Medulla oblongata (tissue), 1 donor: ENCODE results near the gene DQX1.
"Not testable (repeated sequence)": the region's sequence is repeated elsewhere in the genome, so short reads cannot be mapped to it uniquely, and the experiment has no call there.

ENCODE experiments used
- DNase-seq: peaks from one replicate; pipeline ENCODE4 v3.0.0-alpha.2; 2015; ENCODE audit errors: extremely low spot score

Gene DQX1

DNA sequence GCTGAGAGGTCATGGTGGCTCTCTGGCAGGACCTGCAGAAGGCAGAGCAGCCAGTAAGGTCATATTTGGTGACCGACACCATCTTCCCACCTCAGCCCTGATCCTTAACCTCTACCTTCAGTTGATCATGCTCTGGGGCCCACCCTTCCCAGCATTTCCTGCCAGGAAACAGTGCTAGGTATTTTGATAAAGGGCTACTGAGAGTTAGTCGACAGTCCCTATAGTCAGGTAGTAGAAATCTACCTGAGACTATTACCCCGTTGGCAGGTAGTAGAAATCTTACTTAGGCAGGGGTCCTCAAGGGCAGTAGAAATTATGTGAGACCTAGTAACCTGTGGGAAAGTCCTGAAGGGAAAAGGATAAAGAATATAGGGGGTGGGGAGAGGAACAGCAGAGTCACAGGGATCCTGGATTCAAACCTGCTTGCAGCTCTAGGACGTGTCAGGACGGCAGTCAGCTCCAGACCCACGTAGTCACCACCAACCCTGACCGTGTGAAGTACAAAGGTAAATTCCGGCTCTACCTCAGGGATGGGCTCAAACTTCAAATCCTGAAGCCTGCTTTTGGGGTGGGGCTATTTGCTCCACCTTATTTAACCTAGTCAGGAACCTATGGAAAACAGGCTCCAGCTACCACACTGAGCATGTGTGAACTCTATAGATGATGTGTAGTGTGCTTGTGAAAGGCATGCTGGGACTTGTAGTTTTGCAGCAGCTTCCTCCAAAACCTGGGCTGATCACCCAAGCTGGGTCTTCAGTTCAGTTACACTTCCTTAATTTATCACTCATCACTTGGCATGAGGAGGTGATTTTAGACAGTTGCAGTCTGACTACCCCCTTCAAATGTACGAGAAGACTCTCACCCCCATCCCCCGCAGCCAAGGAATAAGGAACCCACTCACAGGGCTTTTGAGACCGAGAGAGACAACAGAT is at the start of gene DQX1:
TSS of gene DQX1 (minus strand) at position 515 of the 932 bp plus-strand sequence. CDS start at position 13, 502 bp downstream.
- peak; percentile 20 for DNase-seq

DNA sequence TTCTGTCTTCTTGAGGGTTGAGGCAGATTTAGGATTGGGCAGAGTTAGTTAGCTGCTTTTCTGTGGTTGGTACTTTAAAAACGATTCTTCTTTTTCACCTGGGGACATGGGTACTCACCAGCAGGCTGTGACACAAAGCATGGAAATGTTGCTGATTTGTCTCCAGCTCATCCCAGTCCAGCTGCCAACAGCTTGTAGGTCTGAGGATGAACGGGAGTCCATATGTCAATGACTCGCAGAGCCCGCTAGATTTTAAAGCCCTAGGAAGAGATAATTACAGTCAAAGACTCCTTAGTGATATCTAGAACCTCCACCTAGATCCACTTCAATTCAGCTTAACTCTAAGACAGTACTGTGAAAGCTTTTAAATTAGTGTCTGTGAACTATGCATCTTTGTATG is 49.3 kb upstream of the DQX1 start:
- no peak for DNase-seq

GRCh38 chr2:74573747-74574562 is 47.9 kb upstream of the DQX1 start:
- peak; percentile 69 for DNase-seq

DNA sequence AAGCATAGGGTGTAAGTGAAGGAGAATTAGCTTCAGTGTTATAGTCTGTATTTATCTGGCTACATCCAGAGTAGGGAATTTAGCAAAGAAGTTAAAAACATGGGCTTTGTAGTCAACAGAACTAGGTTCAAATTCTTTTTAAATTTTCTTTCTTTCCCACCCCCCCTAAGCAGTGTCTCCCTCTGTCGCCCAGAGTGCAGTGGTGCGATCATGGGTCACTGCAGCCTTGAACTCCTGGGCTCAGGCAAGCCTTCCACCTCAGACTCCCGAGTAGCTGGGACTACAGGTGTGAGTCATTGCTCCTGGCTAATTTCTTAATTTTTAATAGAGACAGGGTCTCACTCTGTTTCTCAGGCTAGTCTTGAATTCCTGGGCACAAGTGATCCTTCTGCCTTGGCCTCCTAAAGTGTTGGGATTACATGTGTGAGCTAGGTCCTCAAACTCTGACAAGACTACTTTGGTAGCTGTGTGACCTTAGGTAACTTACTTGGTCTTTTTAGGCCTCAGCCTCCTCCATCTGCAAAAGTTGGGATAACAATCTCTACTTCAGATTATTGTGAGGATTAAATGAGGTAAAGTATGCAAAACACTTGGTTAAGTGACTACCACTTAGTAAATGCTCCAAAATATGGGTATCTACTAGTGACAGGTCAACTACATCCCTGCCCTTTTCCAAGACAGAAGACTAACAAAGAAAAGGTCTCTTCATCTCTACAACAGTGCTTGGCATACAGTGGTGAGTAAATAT is 46.3 kb upstream of the DQX1 start:
- DNase-seq, result no peak

GRCh38 chr2:74571058-74571457 is 45.0 kb upstream of the DQX1 start:
- DNase-seq, result peak; percentile 45

GRCh38 chr2:74569686-74570085 is 43.7 kb upstream of the DQX1 start:
- no peak for DNase-seq

DNA sequence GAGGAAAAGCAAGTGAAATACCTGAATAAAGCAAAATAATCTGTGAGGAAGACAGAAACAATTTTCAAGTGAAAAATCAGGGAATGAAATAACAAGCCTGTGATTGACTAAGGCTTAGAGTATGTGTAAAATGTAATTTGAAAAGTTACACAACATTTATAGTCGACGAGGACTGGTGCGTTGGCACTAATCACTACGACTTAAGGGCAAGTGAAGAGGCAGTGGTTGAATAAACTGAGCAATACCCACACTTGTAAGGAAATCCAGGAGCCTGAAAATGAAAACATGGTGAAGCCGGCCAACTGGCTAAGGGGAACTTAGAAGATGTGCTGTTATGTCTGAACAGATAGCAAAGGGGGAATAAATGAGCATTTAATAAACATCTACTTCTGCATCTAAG is 41.9 kb upstream of the DQX1 start:
- DNase-seq, result no peak

GRCh38 chr2:74566754-74567085 is 40.7 kb upstream of the DQX1 start:
- DNase-seq, result no peak

DNA sequence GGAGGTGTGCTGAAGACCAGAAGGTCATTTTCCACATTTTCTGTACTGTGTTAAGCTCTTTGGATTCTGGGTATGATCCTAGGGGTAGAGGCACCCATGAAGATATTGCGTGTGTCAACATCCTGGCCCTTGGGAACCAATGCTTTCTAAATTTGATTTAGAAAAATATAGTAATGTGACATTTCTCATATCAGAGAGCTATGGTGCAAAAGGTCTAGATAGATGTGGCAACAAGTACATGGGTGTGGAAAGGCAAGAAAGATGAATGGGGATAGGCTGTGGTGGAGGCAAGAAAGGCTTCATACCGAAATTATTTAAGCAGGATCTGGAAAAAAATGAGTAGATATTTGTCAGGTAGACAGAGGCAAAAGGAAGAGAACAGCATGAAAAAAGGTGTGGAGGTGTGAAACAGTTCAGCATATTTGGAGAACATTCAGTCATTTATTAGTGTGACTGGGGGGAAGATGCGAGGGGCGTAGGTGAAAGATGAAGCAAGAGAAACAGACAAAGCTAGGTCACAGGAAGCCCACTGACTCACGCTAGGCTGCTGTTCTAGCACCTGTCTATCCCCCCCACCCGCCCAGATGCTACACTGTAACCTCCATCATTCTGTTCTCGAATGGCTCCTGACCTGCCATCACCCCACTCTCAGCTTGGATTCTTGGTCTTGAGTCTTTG is 40.2 kb upstream of the DQX1 start:
- no peak for DNase-seq

DNA sequence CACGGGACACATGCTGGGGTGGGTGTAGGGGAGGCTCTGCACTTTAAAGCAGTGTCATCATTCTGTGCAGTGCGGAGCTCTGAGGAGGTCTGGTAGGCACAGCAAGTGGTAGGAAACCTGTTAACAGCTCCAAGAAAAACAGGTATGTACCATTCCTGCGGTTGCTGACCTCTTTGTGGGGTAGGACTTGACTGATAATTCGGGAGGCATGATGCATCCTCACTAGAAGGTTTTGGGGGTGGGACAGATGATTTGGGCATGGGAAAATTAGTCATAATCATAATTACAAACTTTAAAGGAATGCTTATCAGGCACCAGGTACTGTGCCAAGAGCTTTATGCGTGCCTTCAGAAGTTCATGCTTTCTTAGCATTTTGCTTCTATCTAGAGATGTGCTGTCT is 38.2 kb upstream of the DQX1 start:
- DNase-seq, result no peak

DNA sequence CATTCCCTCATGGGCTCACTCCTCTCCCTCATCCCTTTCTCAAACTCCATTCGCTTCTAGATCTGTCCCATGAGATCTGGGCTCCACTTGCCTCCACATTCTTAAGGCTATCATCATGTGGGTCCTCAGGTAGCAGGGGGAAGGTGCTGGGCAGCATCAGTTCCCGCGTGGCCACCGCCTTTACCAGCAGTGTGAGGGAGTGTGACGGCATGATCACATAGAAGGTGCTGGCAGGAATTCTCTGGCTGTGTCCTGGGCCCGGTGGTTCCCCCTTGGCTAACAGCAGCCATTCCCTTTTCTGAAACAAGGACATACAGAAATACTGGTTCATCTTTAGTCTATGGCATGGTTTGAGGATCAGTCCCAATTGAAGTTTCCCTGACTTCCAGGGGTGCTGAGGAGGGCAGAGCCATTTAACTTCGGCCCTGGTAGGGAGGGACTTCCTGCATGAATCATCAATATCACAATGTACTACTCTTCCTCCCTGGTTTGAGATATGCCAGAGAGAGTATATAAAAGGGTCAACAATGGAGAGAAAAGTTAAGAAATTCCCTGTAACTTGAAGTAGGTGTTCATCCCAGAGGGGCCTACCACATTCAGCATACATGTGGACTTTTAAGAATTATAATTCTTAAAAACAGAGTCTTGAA is 36.2 kb upstream of the DQX1 start:
- DNase-seq, result no peak

DNA sequence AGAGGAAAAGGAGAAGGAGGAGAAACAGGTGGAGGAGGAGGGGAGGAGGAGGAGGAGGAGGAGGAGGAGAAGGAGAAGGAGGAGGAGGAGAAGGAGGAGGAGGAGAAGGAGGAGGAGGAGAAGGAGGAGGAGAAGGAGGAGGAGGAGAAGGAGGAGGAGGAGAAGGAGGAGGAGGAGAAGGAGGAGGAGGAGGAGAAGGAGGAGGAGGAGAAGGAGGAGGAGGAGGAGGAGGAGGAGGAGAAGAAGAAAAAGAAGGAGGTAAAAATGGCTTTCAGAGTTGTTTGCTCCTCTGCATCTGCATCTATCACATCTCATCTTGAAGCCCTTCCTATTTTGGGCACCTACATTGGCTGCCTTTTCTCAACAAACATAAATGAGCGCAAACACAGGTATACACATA is 35.0 kb upstream of the DQX1 start:
- not testable (repeated sequence) for DNase-seq

DNA sequence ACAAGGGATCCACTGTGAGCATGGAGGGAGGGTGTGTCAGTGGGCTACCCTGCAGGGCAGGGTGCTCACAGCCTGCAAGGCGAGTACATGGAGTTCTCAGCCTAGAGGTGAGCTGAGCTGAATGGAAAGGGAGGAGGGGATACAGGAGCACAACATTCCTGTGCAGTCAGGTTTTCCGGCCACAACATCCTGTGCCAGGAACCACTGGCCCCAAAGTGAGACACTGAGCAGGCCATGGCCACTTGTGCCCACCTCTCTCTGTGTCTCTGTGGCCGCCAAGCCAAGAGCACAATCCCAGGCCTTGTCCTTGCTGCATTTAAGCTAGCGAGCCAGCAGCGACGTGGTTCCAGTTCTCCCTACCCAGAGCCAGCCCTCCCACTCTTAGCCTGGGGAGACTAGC is 34.6 kb upstream of the DQX1 start:
- no peak for DNase-seq

GRCh38 chr2:74559912-74560311 is 33.9 kb upstream of the DQX1 start:
- DNase-seq, result no peak

GRCh38 chr2:74558284-74559230 is 32.5 kb upstream of the DQX1 start:
- DNase-seq, result no peak

GRCh38 chr2:74556831-74557370 is 30.9 kb upstream of the DQX1 start:
- no peak for DNase-seq

DNA sequence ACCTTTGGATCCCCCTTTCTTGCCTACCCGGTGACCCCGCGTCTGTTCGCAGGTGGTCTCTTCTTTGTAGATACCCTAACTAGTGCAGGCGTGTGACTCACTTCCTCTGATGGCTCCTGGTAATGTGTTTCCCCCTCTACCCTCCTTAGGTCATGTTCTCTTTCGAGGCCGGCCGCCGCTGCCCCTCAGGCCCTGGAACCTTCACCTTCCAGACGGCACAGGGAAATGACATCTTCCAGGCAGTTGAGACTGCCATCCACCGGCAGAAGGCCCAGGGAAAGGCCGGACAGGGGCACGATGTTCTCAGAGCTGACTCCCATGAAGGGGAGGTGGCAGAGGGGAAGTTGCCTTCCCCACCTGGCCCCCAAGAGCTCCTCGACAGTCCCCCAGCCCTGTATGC is 30.1 kb upstream of the DQX1 start:
- DNase-seq, result no peak

GRCh38 chr2:74555610-74556103 is 29.6 kb upstream of the DQX1 start:
- peak; percentile 54 for DNase-seq

DNA sequence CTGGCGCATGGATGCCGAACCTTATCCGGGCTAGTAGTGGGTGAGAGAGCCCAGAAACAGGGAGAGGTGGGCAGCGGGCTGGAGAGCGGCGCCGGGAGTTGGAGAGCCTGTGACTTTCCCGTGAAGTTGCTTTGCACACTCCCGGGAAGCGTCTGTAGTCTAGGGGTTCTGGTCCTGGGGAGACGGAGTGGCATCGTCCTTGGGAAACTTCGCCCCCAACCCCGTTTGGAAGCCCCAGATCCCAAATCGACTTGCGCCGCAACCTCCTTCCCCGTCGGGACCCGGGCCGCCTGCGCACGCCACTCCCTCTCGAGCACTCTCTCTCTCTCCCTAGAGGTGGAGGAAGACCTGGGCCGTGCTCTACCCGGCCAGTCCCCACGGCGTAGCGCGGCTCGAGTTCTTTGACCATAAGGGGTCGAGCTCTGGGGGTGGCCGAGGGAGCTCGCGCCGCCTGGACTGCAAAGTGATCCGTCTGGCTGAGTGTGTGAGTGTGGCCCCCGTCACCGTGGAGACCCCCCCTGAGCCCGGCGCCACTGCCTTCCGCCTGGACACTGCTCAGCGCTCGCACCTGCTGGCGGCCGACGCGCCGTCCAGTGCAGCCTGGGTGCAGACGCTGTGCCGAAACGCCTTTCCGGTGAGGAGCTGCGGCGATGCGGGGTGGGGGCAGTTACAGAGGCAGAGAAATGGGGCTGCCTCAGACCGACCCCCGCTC is 28.9 kb upstream of the DQX1 start:
- DNase-seq, result no peak
